HepG2 (cell line): ENCODE data around the gene SLC6A8. TPM values are rescaled to one million over a fixed set of nuclear protein-coding genes. Genes with fewer than 3 reads are reported as not detected.
A peak's percentile ranks its signal among the peaks of the same experiment; 100 is the strongest.

Experiments used
- AKAP8 ChIP-seq: sonication (generic); formaldehyde crosslinking; IDR thresholded peaks from 2 replicates; pipeline ENCODE4 v1.5.1; 2020; ENCODE audit warnings: mild to moderate bottlenecking, missing genetic modification reagents
- ARID3A ChIP-seq: IDR thresholded peaks from 2 replicates; pipeline ENCODE4 v1.6.1; 2012; ENCODE audit warnings: low read depth, low read length, improper control_type of control experiment
- GATAD1 ChIP-seq: IDR thresholded peaks from 2 replicates; pipeline ENCODE4 v1.6.1; 2016; ENCODE audit warnings: missing genetic modification reagents, missing compliant biosample characterization
- HNRNPL ChIP-seq: fragments of 200-400 bp; formaldehyde crosslinking; IDR thresholded peaks from 2 replicates; pipeline ENCODE4 v1.6.1; 2017; ENCODE audit warnings: mild to moderate bottlenecking, low read depth, low read length
- KDM2A ChIP-seq: sonication (generic); formaldehyde crosslinking; IDR thresholded peaks from 2 replicates; pipeline ENCODE4 v1.4.0; 2020; ENCODE audit warnings: low read depth, missing genetic modification reagents, borderline replicate concordance
- LCORL ChIP-seq, 2 experiments: fragments of 450-650 bp in 1 of 2; sonication (generic) in 1 of 2; formaldehyde crosslinking in 1 of 2; IDR thresholded peaks; 2 replicates each; pipeline versions ENCODE4 v1.5.0 to v1.6.1; 2017 to 2020; ENCODE audit warnings: antibody characterized with exemption in 1 of 2, missing genetic modification reagents in 1 of 2
- MEIS2 ChIP-seq: sonication (generic); formaldehyde crosslinking; IDR thresholded peaks from 2 replicates; pipeline ENCODE4 v1.9.0; 2021; ENCODE audit warnings: mild to moderate bottlenecking, missing genetic modification reagents
- NFKB2 ChIP-seq: sonication (generic); formaldehyde crosslinking; IDR thresholded peaks from 2 replicates; pipeline ENCODE4 v1.4.0; 2020; ENCODE audit warnings: missing genetic modification reagents, borderline replicate concordance
- RAD21 ChIP-seq: fragments of 450-650 bp; formaldehyde crosslinking; IDR thresholded peaks from 2 replicates; pipeline ENCODE4 v1.5.0; 2020; ENCODE audit warnings: mild to moderate bottlenecking
- RNF219 ChIP-seq: sonication (generic); formaldehyde crosslinking; IDR thresholded peaks from 2 replicates; pipeline ENCODE4 v1.5.0; 2020; ENCODE audit warnings: mild to moderate bottlenecking, missing genetic modification reagents
- RXRB ChIP-seq: IDR thresholded peaks from 2 replicates; pipeline ENCODE4 v1.6.1; 2016; ENCODE audit warnings: borderline replicate concordance, missing genetic modification reagents, missing compliant biosample characterization
- SP2 ChIP-seq: sonication (generic); formaldehyde crosslinking; IDR thresholded peaks from 2 replicates; pipeline ENCODE4 v1.5.1; 2020; ENCODE audit warnings: mild to moderate bottlenecking, missing genetic modification reagents
- SRSF1 ChIP-seq: fragments of 200-400 bp; formaldehyde crosslinking; optimal IDR thresholded peaks from 2 replicates; pipeline ENCODE3; 2017; ENCODE audit warnings: mild to moderate bottlenecking, low read depth, low read length, moderate library complexity
- STAG1 ChIP-seq: sonication (generic); formaldehyde crosslinking; IDR thresholded peaks from 2 replicates; pipeline ENCODE4 v1.4.0; 2020; ENCODE audit warnings: missing genetic modification reagents
- TAF15 ChIP-seq: fragments of 200-400 bp; formaldehyde crosslinking; IDR thresholded peaks from one replicate; pipeline ENCODE4 v1.6.1; 2018; ENCODE audit warnings: mild to moderate bottlenecking, low read depth, low read length; ENCODE audit not compliant: poor library complexity, severe bottlenecking
- TFDP2 ChIP-seq: sonication (generic); formaldehyde crosslinking; IDR thresholded peaks from 2 replicates; pipeline ENCODE4 v1.4.0; 2020; ENCODE audit warnings: missing genetic modification reagents
- ZFP82 ChIP-seq: sonication (generic); formaldehyde crosslinking; IDR thresholded peaks from 2 replicates; pipeline ENCODE4 v1.5.1; 2020; ENCODE audit warnings: mild to moderate bottlenecking, missing genetic modification reagents, borderline replicate concordance
- ZNF20 ChIP-seq: sonication (generic); formaldehyde crosslinking; IDR thresholded peaks from 2 replicates; pipeline ENCODE4 v1.4.0; 2020; ENCODE audit warnings: mild to moderate bottlenecking, moderate library complexity, missing genetic modification reagents
- ZNF251 ChIP-seq: sonication (generic); formaldehyde crosslinking; IDR thresholded peaks from 2 replicates; pipeline ENCODE4 v1.9.0; 2021; ENCODE audit warnings: mild to moderate bottlenecking, missing genetic modification reagents
- ZNF274 ChIP-seq: sonication (generic); formaldehyde crosslinking; IDR thresholded peaks from 2 replicates; pipeline ENCODE4 v1.5.1; 2020; ENCODE audit warnings: mild to moderate bottlenecking, missing genetic modification reagents
- ZNF280B ChIP-seq: sonication (generic); formaldehyde crosslinking; IDR thresholded peaks from 2 replicates; pipeline ENCODE4 v1.5.0; 2020; ENCODE audit warnings: missing genetic modification reagents, mild to moderate bottlenecking, borderline replicate concordance
- ZNF570 ChIP-seq: sonication (generic); formaldehyde crosslinking; IDR thresholded peaks from 2 replicates; pipeline ENCODE4 v1.4.0; 2020; ENCODE audit warnings: mild to moderate bottlenecking, missing genetic modification reagents, borderline replicate concordance
- polyA plus RNA-seq, 8 experiments: library from polyadenylated mRNA; depleted of rRNA in 3 of 8; stranded (reverse) in 7 of 8; unstranded in 1 of 8; fragments of >200 nt; fragmentation: Illumina TruSeq in 4 of 8; extraction: Trizol in 4 of 8; gene quantifications; 2 replicates each; pipeline versions ENCODE4 v1.2.1 to v1.2.3, GENCODE V29; 2011 to 2016; ENCODE audit warnings: low read depth in 4 of 8, missing spikeins in 1 of 8, mixed read lengths in 1 of 8; ENCODE audit not compliant: insufficient read depth in 1 of 8
- total RNA-seq, 5 experiments: library from RNA; depleted of rRNA; stranded (reverse); fragments of >200 nt; fragmentation: Illumina TruSeq; extraction: Trizol; gene quantifications; 2 replicates each; pipeline ENCODE4 v1.2.3, GENCODE V29; 2016; ENCODE audit warnings: low read depth in 1 of 5

The SLC6A8 gene
- total and polyA plus RNA-seq, 2 of the 13 experiments (the other 11 are each of a cell fraction or from before 2014, with no cell fraction given), result 13.9 to 176 TPM

- no peak for TF ChIP-seq RXRB (CRISPR knock-in tag)
- TF ChIP-seq AKAP8 (CRISPR knock-in tag), result no peak
- TF ChIP-seq ZNF274 (CRISPR knock-in tag), result no peak
- TF ChIP-seq KDM2A (CRISPR knock-in tag), result no peak
- TF ChIP-seq ARID3A, result no peak
- no peak for TF ChIP-seq TFDP2 (CRISPR knock-in tag)
- no peak; the same call in 1 of the 2 replicates for TF ChIP-seq RAD21 (CRISPR knock-in tag)
- no peak for TF ChIP-seq MEIS2 (CRISPR knock-in tag)
- peak; percentile 65; the same call in 1 of the 2 replicates for TF ChIP-seq HNRNPL
- no peak for TF ChIP-seq ZNF251
- no peak for TF ChIP-seq ZFP82
- TF ChIP-seq ZNF570 (CRISPR knock-in tag), result no peak
- TF ChIP-seq STAG1 (CRISPR knock-in tag), result peak; percentile 50
- TF ChIP-seq LCORL (IDR thresholded peaks at IDR 0.05), result no peak
- TF ChIP-seq LCORL (CRISPR knock-in tag; IDR thresholded peaks at IDR 0.05), result no peak
- TF ChIP-seq SRSF1, result no peak
- TF ChIP-seq TAF15, result no peak
- TF ChIP-seq ZNF20 (CRISPR knock-in tag), result no peak
- no peak for TF ChIP-seq SP2 (CRISPR knock-in tag)
- TF ChIP-seq NFKB2 (CRISPR knock-in tag), result peak; percentile 30; the same call in 1 of the 2 replicates
- TF ChIP-seq ZNF280B, result no peak
- TF ChIP-seq RNF219 (CRISPR knock-in tag), result no peak
- TF ChIP-seq GATAD1 (CRISPR knock-in tag), result no peak
- TF ChIP-seq, all 625 proteins: peak for 8
Observed at GRCh38 chrX:153669174-153669890, 18.4 kb upstream of the SLC6A8 start (continued).
